Parathyroid adenoma (tissue), 2 donors: ENCODE results near the gene DVL1.

Source experiments
- H2AFZ ChIP-seq: fragments of 300-600 bp; sonication (generic); one replicate; pipeline ENCODE4 v1.7.0; 2017; ENCODE audit warnings: antibody characterized with exemption, mild to moderate bottlenecking
- H3K27ac ChIP-seq: fragments of 300-600 bp; sonication (generic); one replicate; pipeline ENCODE4 v1.7.0; 2017
- H3K27me3 ChIP-seq: fragments of 300-600 bp; sonication (generic); one replicate; pipeline ENCODE4 v1.7.0; 2017; ENCODE audit warnings: low read length; ENCODE audit not compliant: control insufficient read depth, insufficient read depth
- H3K36me3 ChIP-seq: fragments of 300-600 bp; sonication (generic); one replicate; pipeline ENCODE4 v1.7.0; 2017; ENCODE audit warnings: low read length; ENCODE audit not compliant: control insufficient read depth, insufficient read depth
- H3K4me1 ChIP-seq: fragments of 300-600 bp; sonication (generic); one replicate; pipeline ENCODE4 v1.7.0; 2017; ENCODE audit warnings: control low read depth
- H3K4me2 ChIP-seq: fragments of 300-600 bp; sonication (generic); one replicate; pipeline ENCODE4 v1.7.0; 2017; ENCODE audit warnings: low read length
- H3K4me3 ChIP-seq: fragments of 300-600 bp; sonication (generic); one replicate; pipeline ENCODE4 v1.7.0; 2017; ENCODE audit warnings: low read depth, low read length
- H3K79me2 ChIP-seq: fragments of 300-600 bp; sonication (generic); one replicate; pipeline ENCODE4 v1.7.0; 2017; ENCODE audit warnings: control low read depth
- H3K9ac ChIP-seq: fragments of 300-600 bp; sonication (generic); one replicate; pipeline ENCODE4 v1.7.0; 2017; ENCODE audit warnings: mild to moderate bottlenecking
- H3K9me3 ChIP-seq: fragments of 300-600 bp; sonication (generic); one replicate; pipeline ENCODE4 v1.7.0; 2017; ENCODE audit warnings: low read length; ENCODE audit not compliant: control insufficient read depth
- TF ChIP-seq, protein P1 (sequence below): fragments of 300-600 bp; sonication (generic); IDR thresholded peaks from one replicate; pipeline ENCODE4 v1.7.0; 2017; ENCODE audit warnings: antibody characterized with exemption, mild to moderate bottlenecking
- donor health status: primary hyperparathyroidism.

Gene DVL1

DNA sequence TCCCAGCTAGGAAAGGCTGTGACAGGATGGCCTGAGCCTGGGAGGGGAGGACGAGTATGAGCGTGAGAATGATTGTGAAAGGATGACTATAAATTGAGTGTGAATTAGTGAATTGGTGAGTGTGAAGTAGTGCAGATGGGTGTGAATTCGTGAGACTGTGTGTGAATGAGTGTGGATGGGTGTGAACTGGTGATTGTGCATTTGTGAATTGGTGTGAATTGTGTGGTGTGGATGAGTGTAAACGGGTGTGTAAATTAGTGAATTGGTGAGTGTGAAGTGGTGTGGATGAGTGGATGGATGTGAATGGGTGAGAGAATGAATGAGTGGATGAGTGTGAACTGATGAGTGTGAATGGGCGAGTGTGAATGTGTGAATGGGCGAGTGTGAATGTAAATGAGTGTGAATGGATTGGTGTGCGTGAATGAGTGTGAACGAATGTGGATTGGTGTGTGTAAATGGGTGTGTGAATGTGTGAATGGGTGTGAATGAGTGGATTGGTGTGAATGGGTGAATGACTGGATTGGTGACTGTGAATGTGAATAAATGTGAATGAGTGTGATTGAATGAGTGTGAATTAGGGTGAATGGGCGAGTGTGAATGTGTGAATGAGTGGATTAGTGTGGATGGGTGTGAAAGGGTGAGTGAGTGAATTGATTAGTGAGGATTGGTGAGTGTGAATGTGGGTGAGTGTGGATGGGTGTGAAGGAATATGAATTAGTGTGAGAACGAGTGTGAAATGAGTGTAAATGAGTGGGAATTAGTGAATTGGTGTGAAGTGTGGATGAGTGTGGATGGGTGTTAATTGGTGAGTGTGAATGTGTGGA is 16.9 kb upstream of the DVL1 start:
- TF ChIP-seq, protein P1, sequence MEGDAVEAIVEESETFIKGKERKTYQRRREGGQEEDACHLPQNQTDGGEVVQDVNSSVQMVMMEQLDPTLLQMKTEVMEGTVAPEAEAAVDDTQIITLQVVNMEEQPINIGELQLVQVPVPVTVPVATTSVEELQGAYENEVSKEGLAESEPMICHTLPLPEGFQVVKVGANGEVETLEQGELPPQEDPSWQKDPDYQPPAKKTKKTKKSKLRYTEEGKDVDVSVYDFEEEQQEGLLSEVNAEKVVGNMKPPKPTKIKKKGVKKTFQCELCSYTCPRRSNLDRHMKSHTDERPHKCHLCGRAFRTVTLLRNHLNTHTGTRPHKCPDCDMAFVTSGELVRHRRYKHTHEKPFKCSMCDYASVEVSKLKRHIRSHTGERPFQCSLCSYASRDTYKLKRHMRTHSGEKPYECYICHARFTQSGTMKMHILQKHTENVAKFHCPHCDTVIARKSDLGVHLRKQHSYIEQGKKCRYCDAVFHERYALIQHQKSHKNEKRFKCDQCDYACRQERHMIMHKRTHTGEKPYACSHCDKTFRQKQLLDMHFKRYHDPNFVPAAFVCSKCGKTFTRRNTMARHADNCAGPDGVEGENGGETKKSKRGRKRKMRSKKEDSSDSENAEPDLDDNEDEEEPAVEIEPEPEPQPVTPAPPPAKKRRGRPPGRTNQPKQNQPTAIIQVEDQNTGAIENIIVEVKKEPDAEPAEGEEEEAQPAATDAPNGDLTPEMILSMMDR = no peak
- Histone ChIP-seq H3K36me3 (no peaks in the 10 kb centered on the region), H3K9me3 (no peaks in the 10 kb centered on the region), H3K9ac (no peak overlapping the region), H3K27ac (no peak overlapping the region), H3K4me1 (no peaks in the 10 kb centered on the region), H3K27me3 (no peaks in the 10 kb centered on the region), H3K79me2 (no peaks in the 10 kb centered on the region), H2AFZ (no peak overlapping the region), H3K4me3 (no peak overlapping the region), H3K4me2 (no peak overlapping the region)

DNA sequence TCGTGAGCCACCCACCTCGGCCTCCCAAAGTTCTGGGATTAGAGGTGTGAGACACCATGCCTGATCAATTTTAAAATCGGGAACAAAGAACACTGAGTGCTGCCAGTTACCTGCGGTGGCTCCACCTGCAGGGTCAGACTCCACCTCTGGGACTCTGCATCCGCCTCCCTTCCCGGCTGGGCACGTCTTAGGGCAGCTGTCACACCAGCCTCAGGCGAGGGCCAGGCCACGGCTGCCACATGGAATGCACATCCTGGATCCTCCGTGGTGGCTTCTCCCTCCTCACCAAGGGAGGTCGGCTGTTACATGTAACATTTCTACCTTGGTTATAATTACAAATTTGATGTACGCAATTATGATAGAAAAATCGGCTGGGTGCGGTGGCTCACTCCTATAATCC is 15.0 kb upstream of the DVL1 start:
- Histone ChIP-seq H3K36me3 (no peaks in the 10 kb centered on the region), H3K9me3 (no peaks in the 10 kb centered on the region)

DNA sequence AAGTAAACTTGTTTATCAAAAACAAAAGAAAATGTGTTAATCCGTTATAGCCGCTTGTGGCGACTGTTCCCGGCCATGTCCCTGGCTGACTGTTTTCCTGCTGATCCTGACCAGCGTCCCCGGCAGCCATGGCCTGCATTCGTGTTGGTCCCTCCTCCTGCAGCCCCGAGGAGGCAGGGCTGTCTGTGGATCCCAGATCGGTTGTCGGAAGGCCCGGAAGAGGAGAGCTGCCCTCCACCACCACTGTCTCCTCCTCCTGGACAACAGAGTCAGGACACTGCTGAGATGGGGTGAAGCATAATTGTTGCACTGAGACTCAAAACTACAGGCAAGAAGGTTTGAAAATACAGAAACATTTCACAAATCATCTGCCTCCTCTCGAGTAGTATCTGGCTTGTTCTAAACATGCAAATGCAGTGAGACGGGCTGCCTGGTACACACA is 12.8 kb upstream of the DVL1 start:
- H3K9ac ChIP-seq = no peak overlapping the region
- H3K27me3 ChIP-seq = no peaks in the 10 kb centered on the region
- no peak overlapping the region for H3K4me3 ChIP-seq
- H3K36me3 ChIP-seq = no peaks in the 10 kb centered on the region
- TF ChIP-seq, protein P1 = no peak
- H3K4me2 ChIP-seq = no peak overlapping the region
- H3K79me2 ChIP-seq = no peaks in the 10 kb centered on the region
- no peak overlapping the region for H2AFZ ChIP-seq
- H3K9me3 ChIP-seq = no peaks in the 10 kb centered on the region
- H3K4me1 ChIP-seq = no peaks in the 10 kb centered on the region
- H3K27ac ChIP-seq = no peak overlapping the region

More for the DNA sequence above, 15.0 kb upstream of the DVL1 start:
- Histone ChIP-seq H3K4me1 (no peaks in the 10 kb centered on the region), H3K27ac (no peak overlapping the region), H3K4me2 (no peak overlapping the region), H3K27me3 (no peaks in the 10 kb centered on the region), H3K4me3 (no peak overlapping the region), H3K9ac (no peak overlapping the region), H3K79me2 (no peaks in the 10 kb centered on the region), H2AFZ (no peak overlapping the region)
- TF ChIP-seq, protein P1 = no peak

DNA sequence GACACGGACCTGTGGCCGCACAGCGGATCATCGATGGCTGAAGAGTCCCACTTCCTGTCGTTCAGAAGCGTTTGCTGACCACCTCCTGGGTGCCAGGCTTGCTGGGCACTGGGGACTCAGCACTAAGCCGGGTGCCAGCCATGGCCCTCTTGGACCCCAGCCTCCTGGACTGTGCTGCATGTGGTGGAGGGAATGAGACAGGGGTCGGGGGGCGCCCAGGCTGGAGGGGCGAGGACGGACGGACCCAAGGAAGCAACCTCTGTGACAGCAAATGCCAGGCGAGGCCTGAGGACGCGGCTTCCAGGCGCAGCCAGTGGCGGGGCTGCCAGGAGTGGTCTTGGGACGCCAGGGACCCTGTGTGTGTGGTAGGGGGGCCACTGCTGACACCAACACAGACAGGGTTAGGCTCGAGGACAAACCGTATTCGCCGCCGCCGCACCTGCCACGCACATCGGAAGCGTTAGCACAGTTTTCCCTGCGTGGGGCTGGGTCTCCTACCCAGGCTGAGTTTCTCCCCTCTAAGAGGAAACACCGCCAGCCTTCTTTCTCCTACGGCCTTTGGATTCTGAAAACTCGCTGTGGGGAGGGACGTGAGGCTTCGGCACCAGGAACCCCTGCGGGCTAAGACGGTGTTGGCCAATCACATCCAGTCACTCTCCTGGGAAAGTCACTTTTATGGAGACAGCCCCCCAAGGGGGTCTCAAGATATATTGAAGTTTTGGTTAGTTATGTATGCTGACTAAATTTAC is 12.2 kb upstream of the DVL1 start:
- no peak overlapping the region for H2AFZ ChIP-seq
- H3K4me3 ChIP-seq = no peak overlapping the region
- H3K79me2 ChIP-seq = no peaks in the 10 kb centered on the region
- no peaks in the 10 kb centered on the region for H3K4me1 ChIP-seq
- H3K9ac ChIP-seq = no peak overlapping the region
- no peak overlapping the region for H3K4me2 ChIP-seq
- TF ChIP-seq, protein P1 = no peak
- H3K9me3 ChIP-seq = no peaks in the 10 kb centered on the region
- H3K27me3 ChIP-seq = no peaks in the 10 kb centered on the region
- H3K27ac ChIP-seq = no peak overlapping the region
- no peaks in the 10 kb centered on the region for H3K36me3 ChIP-seq
